HG03439 (cell line): Measurements from ENCODE around the gene D2HGDH.
"Not testable (repeated sequence)": the region's sequence is repeated elsewhere in the genome, so short reads cannot be mapped to it uniquely, and the experiment has no call there.

Source experiments
- ATAC-seq: cut with Tn5 transposase; IDR thresholded peaks from one replicate; pipeline ENCODE4 v1.9.1; 2021; ENCODE audit warnings: mild to moderate bottlenecking, moderate library complexity; ENCODE audit not compliant: unreplicated experiment

Gene D2HGDH

GRCh38 chr2:241768251-241768711 lies 33.9 kb downstream of the D2HGDH start:
- ATAC-seq = no peak

GRCh38 chr2:241768850-241769249 lies 34.4 kb downstream of the D2HGDH start:
- ATAC-seq = no peak

- no peak for ATAC-seq
Observed at GRCh38 chr2:241769819-241770184, 35.4 kb downstream of the D2HGDH start.

GRCh38 chr2:241770185-241770935 lies 35.9 kb downstream of the D2HGDH start:
- no peak for ATAC-seq

- no peak for ATAC-seq
Observed at GRCh38 chr2:241770936-241771285, 36.5 kb downstream of the D2HGDH start.

GRCh38 chr2:241771286-241772062 lies 37.0 kb downstream of the D2HGDH start:
- no peak for ATAC-seq

- ATAC-seq = no peak
Observed at GRCh38 chr2:241772063-241772499, 37.7 kb downstream of the D2HGDH start.

GRCh38 chr2:241773511-241774418 lies 39.3 kb downstream of the D2HGDH start:
- ATAC-seq = no peak

- no peak for ATAC-seq
Observed at GRCh38 chr2:241774419-241775222, 40.2 kb downstream of the D2HGDH start.

GRCh38 chr2:241775223-241776177 lies 41.1 kb downstream of the D2HGDH start:
- no peak for ATAC-seq

GRCh38 chr2:241776336-241777169 lies 42.1 kb downstream of the D2HGDH start, which contains the start of gene GAL3ST2:
Gene GAL3ST2, plus strand, starts transcription at chr2:241776822. Its CDS starts 134 bp downstream, at chr2:241776956.
- ATAC-seq = no peak

- ATAC-seq = no peak
Observed at GRCh38 chr2:241777170-241777685, 42.8 kb downstream of the D2HGDH start.

GRCh38 chr2:241777686-241778627 lies 43.5 kb downstream of the D2HGDH start:
- no peak for ATAC-seq

- no peak for ATAC-seq
Observed at GRCh38 chr2:241780939-241781569, 46.6 kb downstream of the D2HGDH start.

GRCh38 chr2:241782053-241782452 lies 47.6 kb downstream of the D2HGDH start:
- ATAC-seq = not testable (repeated sequence)

GRCh38 chr2:241788135-241788534 lies 53.7 kb downstream of the D2HGDH start:
- ATAC-seq = no peak
